Central memory CD8-positive, alpha-beta T cell (primary cell): ENCODE data around the gene MRO.
"Not testable (repeated sequence)": the region's sequence is repeated elsewhere in the genome, so short reads cannot be mapped to it uniquely, and the experiment has no call there.

Experiments
- ATAC-seq: fragments of 150-1000 bp; cut with Tn5 transposase; replicated peaks from 2 replicates; pipeline ENCODE4 v1.10.0; 2022; ENCODE audit warnings: mild to moderate bottlenecking, moderate FRiP score, moderate number of reproducible peaks; ENCODE audit not compliant: poor library complexity, severe bottlenecking; ENCODE audit errors: extremely low read depth
- DNase-seq, 2 donors: peaks; one replicate each; pipeline ENCODE4 v3.0.0; 2021; ENCODE audit warnings: low spot score in 2 of 2
- H3K27ac Mint-ChIP-seq: one replicate; pipeline ENCODE4 v1.8.0; 2022; ENCODE audit warnings: low read depth, mild to moderate bottlenecking, moderate library complexity, mixed read lengths
- H3K27me3 Mint-ChIP-seq: one replicate; pipeline ENCODE4 v1.8.0; 2022; ENCODE audit warnings: mixed read lengths
- H3K36me3 Mint-ChIP-seq: one replicate; pipeline ENCODE4 v1.8.0; 2022; ENCODE audit warnings: mild to moderate bottlenecking, moderate library complexity, mixed read lengths; ENCODE audit not compliant: insufficient read depth
- H3K4me1 Mint-ChIP-seq: one replicate; pipeline ENCODE4 v1.8.0; 2022; ENCODE audit warnings: mixed read lengths
- H3K4me3 Mint-ChIP-seq: one replicate; pipeline ENCODE4 v1.8.0; 2022; ENCODE audit warnings: mild to moderate bottlenecking, moderate library complexity, mixed read lengths
- H3K9me3 Mint-ChIP-seq: one replicate; pipeline ENCODE4 v1.8.0; 2022; ENCODE audit warnings: mixed read lengths

The MRO gene

GRCh38 chr18:50802141-50802540, 17.7 kb downstream of the MRO start:
- ATAC-seq (no peak), DNase-seq (no peak)
- no peak overlapping the region for H3K27ac Mint-ChIP-seq
- no peaks in the 10 kb centered on the region for H3K9me3 Mint-ChIP-seq
- peaks cover 42% of the 10 kb centered on the region for H3K27me3 Mint-ChIP-seq
- no peaks in the 10 kb centered on the region for H3K4me1 Mint-ChIP-seq
- no peak overlapping the region for H3K4me3 Mint-ChIP-seq
- no peaks in the 10 kb centered on the region for H3K36me3 Mint-ChIP-seq

GRCh38 chr18:50797142-50797541, 22.7 kb downstream of the MRO start:
- Mint-ChIP-seq H3K27me3 (peaks cover 46% of the 10 kb centered on the region), H3K9me3 (no peaks in the 10 kb centered on the region), H3K4me3 (no peak overlapping the region), H3K36me3 (no peaks in the 10 kb centered on the region), H3K4me1 (no peaks in the 10 kb centered on the region), H3K27ac (no peak overlapping the region)
- DNase-seq: no peak
- ATAC-seq: no peak

GRCh38 chr18:50796495-50796894, 23.3 kb downstream of the MRO start:
- Mint-ChIP-seq H3K4me1 (no peaks in the 10 kb centered on the region), H3K36me3 (no peaks in the 10 kb centered on the region), H3K27ac (no peak overlapping the region), H3K9me3 (no peaks in the 10 kb centered on the region), H3K27me3 (peaks cover 46% of the 10 kb centered on the region), H3K4me3 (no peak overlapping the region)
- DNase-seq: no peak
- no peak for ATAC-seq

GRCh38 chr18:50793641-50794565, 25.9 kb downstream of the MRO start:
- no peaks in the 10 kb centered on the region for H3K9me3 Mint-ChIP-seq
- no peak overlapping the region for H3K4me3 Mint-ChIP-seq
- no peak for DNase-seq
- H3K27me3 Mint-ChIP-seq: peaks cover 42% of the 10 kb centered on the region
- no peak overlapping the region for H3K27ac Mint-ChIP-seq
- no peaks in the 10 kb centered on the region for H3K4me1 Mint-ChIP-seq
- ATAC-seq: no peak
- H3K36me3 Mint-ChIP-seq: no peaks in the 10 kb centered on the region

- no peak for DNase-seq
- Mint-ChIP-seq H3K4me1 (no peaks in the 10 kb centered on the region), H3K9me3 (no peaks in the 10 kb centered on the region), H3K27me3 (peaks cover 39% of the 10 kb centered on the region), H3K36me3 (no peaks in the 10 kb centered on the region), H3K27ac (no peak overlapping the region), H3K4me3 (no peak overlapping the region)
- ATAC-seq: no peak
Observed at GRCh38 chr18:50792885-50793284, 26.9 kb downstream of the MRO start.

GRCh38 chr18:50791599-50792438, 28.0 kb downstream of the MRO start:
- H3K9me3 Mint-ChIP-seq: no peaks in the 10 kb centered on the region
- DNase-seq (no peak), ATAC-seq (no peak)
- H3K4me3 Mint-ChIP-seq: no peak overlapping the region
- no peaks in the 10 kb centered on the region for H3K4me1 Mint-ChIP-seq
- H3K27me3 Mint-ChIP-seq: peaks cover 28% of the 10 kb centered on the region
- no peak overlapping the region for H3K27ac Mint-ChIP-seq
- no peaks in the 10 kb centered on the region for H3K36me3 Mint-ChIP-seq

GRCh38 chr18:50790948-50791347, 28.9 kb downstream of the MRO start:
- peaks cover 19% of the 10 kb centered on the region for H3K27me3 Mint-ChIP-seq

GRCh38 chr18:50790241-50790640, 29.6 kb downstream of the MRO start:
- H3K4me1 Mint-ChIP-seq: no peaks in the 10 kb centered on the region
- no peaks in the 10 kb centered on the region for H3K36me3 Mint-ChIP-seq
- ATAC-seq (no peak), DNase-seq (no peak)
- H3K27me3 Mint-ChIP-seq: peaks cover 12% of the 10 kb centered on the region
- no peak overlapping the region for H3K27ac Mint-ChIP-seq
- no peak overlapping the region for H3K4me3 Mint-ChIP-seq
- no peaks in the 10 kb centered on the region for H3K9me3 Mint-ChIP-seq

More at GRCh38 chr18:50790948-50791347, 28.9 kb downstream of the MRO start:
- Mint-ChIP-seq H3K36me3 (no peaks in the 10 kb centered on the region), H3K27ac (no peak overlapping the region), H3K4me1 (no peaks in the 10 kb centered on the region), H3K9me3 (no peaks in the 10 kb centered on the region), H3K4me3 (no peak overlapping the region)
- DNase-seq (no peak), ATAC-seq (no peak)

GRCh38 chr18:50788284-50788683, 31.5 kb downstream of the MRO start:
- ATAC-seq (no peak), DNase-seq (no peak)
- no peaks in the 10 kb centered on the region for H3K9me3 Mint-ChIP-seq
- H3K36me3 Mint-ChIP-seq: no peaks in the 10 kb centered on the region
- H3K4me3 Mint-ChIP-seq: no peak overlapping the region
- no peaks in the 10 kb centered on the region for H3K4me1 Mint-ChIP-seq
- peaks cover 25% of the 10 kb centered on the region for H3K27me3 Mint-ChIP-seq
- no peak overlapping the region for H3K27ac Mint-ChIP-seq

GRCh38 chr18:50786864-50787263, 33.0 kb downstream of the MRO start:
- no peaks in the 10 kb centered on the region for H3K4me1 Mint-ChIP-seq
- H3K27me3 Mint-ChIP-seq: peaks cover 26% of the 10 kb centered on the region
- no peak overlapping the region for H3K4me3 Mint-ChIP-seq

GRCh38 chr18:50783553-50783952, 36.3 kb downstream of the MRO start:
- DNase-seq (no peak), ATAC-seq (no peak)
- no peaks in the 10 kb centered on the region for H3K36me3 Mint-ChIP-seq
- H3K27ac Mint-ChIP-seq: no peak overlapping the region
- no peak overlapping the region for H3K4me3 Mint-ChIP-seq
- peaks cover 29% of the 10 kb centered on the region for H3K27me3 Mint-ChIP-seq
- no peaks in the 10 kb centered on the region for H3K4me1 Mint-ChIP-seq
- H3K9me3 Mint-ChIP-seq: no peaks in the 10 kb centered on the region

More at GRCh38 chr18:50786864-50787263, 33.0 kb downstream of the MRO start:
- ATAC-seq (no peak), DNase-seq (no peak)
- no peak overlapping the region for H3K27ac Mint-ChIP-seq
- no peaks in the 10 kb centered on the region for H3K9me3 Mint-ChIP-seq
- no peaks in the 10 kb centered on the region for H3K36me3 Mint-ChIP-seq

- H3K4me3 Mint-ChIP-seq, H3K4me1 Mint-ChIP-seq, H3K36me3 Mint-ChIP-seq, ATAC-seq, H3K9me3 Mint-ChIP-seq, DNase-seq, H3K27ac Mint-ChIP-seq: not testable (repeated sequence)
- H3K27me3 Mint-ChIP-seq: peaks cover 39% of the 10 kb centered on the region
Observed at GRCh38 chr18:50779021-50779420, 40.8 kb downstream of the MRO start.

GRCh38 chr18:50776383-50776782, 43.4 kb downstream of the MRO start:
- H3K4me1 Mint-ChIP-seq: no peaks in the 10 kb centered on the region
- H3K27ac Mint-ChIP-seq: no peak overlapping the region
- peaks cover 55% of the 10 kb centered on the region for H3K27me3 Mint-ChIP-seq
- H3K36me3 Mint-ChIP-seq: no peaks in the 10 kb centered on the region
- no peak overlapping the region for H3K4me3 Mint-ChIP-seq
- DNase-seq (no peak), ATAC-seq (no peak)
- H3K9me3 Mint-ChIP-seq: no peaks in the 10 kb centered on the region
